ENCODE data around the gene CACNA1D.

DNA sequence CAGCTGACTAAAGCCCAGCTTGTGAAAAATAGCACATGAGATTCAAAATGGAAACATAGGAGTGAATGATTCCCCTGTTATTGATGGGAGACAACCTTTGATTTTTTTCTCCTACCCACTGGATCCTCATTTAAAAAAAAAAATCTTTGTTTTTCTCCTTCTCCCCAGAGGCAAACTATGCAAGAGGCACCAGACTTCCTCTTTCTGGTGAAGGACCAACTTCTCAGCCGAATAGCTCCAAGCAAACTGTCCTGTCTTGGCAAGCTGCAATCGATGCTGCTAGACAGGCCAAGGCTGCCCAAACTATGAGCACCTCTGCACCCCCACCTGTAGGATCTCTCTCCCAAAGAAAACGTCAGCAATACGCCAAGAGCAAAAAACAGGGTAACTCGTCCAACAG is 2.6 kb downstream of the CACNA1D start:
- TF ChIP-seq, protein P1, sequence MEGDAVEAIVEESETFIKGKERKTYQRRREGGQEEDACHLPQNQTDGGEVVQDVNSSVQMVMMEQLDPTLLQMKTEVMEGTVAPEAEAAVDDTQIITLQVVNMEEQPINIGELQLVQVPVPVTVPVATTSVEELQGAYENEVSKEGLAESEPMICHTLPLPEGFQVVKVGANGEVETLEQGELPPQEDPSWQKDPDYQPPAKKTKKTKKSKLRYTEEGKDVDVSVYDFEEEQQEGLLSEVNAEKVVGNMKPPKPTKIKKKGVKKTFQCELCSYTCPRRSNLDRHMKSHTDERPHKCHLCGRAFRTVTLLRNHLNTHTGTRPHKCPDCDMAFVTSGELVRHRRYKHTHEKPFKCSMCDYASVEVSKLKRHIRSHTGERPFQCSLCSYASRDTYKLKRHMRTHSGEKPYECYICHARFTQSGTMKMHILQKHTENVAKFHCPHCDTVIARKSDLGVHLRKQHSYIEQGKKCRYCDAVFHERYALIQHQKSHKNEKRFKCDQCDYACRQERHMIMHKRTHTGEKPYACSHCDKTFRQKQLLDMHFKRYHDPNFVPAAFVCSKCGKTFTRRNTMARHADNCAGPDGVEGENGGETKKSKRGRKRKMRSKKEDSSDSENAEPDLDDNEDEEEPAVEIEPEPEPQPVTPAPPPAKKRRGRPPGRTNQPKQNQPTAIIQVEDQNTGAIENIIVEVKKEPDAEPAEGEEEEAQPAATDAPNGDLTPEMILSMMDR (IDR thresholded peaks at IDR 0.05) = no peak
- TF ChIP-seq POLR2A (IDR thresholded peaks at IDR 0.05) = no peak
